ENCODE data around the gene MXI1.
"Not testable (repeated sequence)": the region's sequence is repeated elsewhere in the genome, so short reads cannot be mapped to it uniquely, and the experiment has no call there.

The MXI1 gene

GRCh38 chr10:110321869-110322620 is 114.6 kb downstream of the MXI1 start:
- no peak for DNase-seq (ENCODE audit: low read depth)

GRCh38 chr10:110323503-110323902 is 116.1 kb downstream of the MXI1 start:
- DNase-seq (ENCODE audit: low read depth): no peak

GRCh38 chr10:110324201-110324804 is 116.9 kb downstream of the MXI1 start:
- DNase-seq (ENCODE audit: low read depth): no peak

GRCh38 chr10:110324805-110325280 is 117.4 kb downstream of the MXI1 start:
- no peak for DNase-seq (ENCODE audit: low read depth)

- DNase-seq (ENCODE audit: low read depth): no peak
These were observed 119.1 kb downstream of the MXI1 start for GRCh38 chr10:110326351-110327032.

GRCh38 chr10:110327262-110327914 is 120.0 kb downstream of the MXI1 start:
- DNase-seq (ENCODE audit: low read depth): no peak

GRCh38 chr10:110330675-110331074 is 123.3 kb downstream of the MXI1 start:
- DNase-seq (ENCODE audit: low read depth): no peak

GRCh38 chr10:110331226-110331795 is 123.9 kb downstream of the MXI1 start:
- DNase-seq (ENCODE audit: low read depth): not testable (repeated sequence)

GRCh38 chr10:110334061-110334656 is 126.8 kb downstream of the MXI1 start:
- DNase-seq (ENCODE audit: low read depth): no peak

GRCh38 chr10:110335314-110336064 is 128.1 kb downstream of the MXI1 start:
- DNase-seq (ENCODE audit: low read depth): no peak

GRCh38 chr10:110336111-110336721 is 128.8 kb downstream of the MXI1 start:
- no peak for DNase-seq (ENCODE audit: low read depth)
